ENCODE data around the gene KCNJ1. TPM values are rescaled to one million over a fixed set of nuclear protein-coding genes. Genes with fewer than 3 reads are reported as not detected.

KCNJ1 gene
- total RNA-seq, 1 experiment from 2014 or later, result not detected

DNA sequence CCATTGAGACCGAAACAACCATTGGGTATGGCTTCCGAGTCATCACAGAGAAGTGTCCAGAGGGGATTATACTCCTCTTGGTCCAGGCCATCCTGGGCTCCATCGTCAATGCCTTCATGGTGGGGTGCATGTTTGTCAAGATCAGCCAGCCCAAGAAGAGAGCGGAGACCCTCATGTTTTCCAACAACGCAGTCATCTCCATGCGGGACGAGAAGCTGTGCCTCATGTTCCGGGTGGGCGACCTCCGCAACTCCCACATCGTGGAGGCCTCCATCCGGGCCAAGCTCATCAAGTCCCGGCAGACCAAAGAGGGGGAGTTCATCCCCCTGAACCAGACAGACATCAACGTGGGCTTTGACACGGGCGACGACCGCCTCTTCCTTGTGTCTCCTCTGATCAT, 44.6 kb upstream of the KCNJ1 start:
- H3K9me2 ChIP-seq (ENCODE audit: insufficient read depth), result no peaks in the 10 kb centered on the region
- no peak for DNase-seq
- intact Hi-C loops (cut with micrococcal nuclease; ENCODE audit: unreplicated experiment), result no loop called here

DNA sequence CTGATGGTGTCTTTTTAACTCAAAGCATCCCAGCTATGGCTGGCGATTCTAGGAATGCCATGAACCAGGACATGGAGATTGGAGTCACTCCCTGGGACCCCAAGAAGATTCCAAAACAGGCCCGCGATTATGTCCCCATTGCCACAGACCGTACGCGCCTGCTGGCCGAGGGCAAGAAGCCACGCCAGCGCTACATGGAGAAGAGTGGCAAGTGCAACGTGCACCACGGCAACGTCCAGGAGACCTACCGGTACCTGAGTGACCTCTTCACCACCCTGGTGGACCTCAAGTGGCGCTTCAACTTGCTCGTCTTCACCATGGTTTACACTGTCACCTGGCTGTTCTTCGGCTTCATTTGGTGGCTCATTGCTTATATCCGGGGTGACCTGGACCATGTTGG, 44.1 kb upstream of the KCNJ1 start:
- H3K79me2 ChIP-seq (ENCODE audit: low read depth), result no peaks in the 10 kb centered on the region
- ChIA-PET CTCF (no interaction called here), POLR2A (ENCODE audit: unreplicated experiment) (no interaction called here)

More for the DNA sequence above, 44.6 kb upstream of the KCNJ1 start:
- ChIA-PET POLR2A (ENCODE audit: unreplicated experiment) (no interaction called here), CTCF (no interaction called here)
- Histone ChIP-seq H3K79me2 (ENCODE audit: low read depth) (no peaks in the 10 kb centered on the region), H3K36me3 (ENCODE audit: low read depth) (no peaks in the 10 kb centered on the region), H3K4me2 (no peak overlapping the region), H4K20me1 (ENCODE audit: insufficient read depth) (no peaks in the 10 kb centered on the region), H3K4me3 (no peak overlapping the region), H2AFZ (no peak overlapping the region), H3K27me3 (ENCODE audit: insufficient read depth, low read depth) (peaks cover 9% of the 10 kb centered on the region; the same call in 1 of the 2 replicates), H3K4me1 (replicated peaks; ENCODE audit: insufficient read depth) (peaks cover 16% of the 10 kb centered on the region), H3K9me3 (ENCODE audit: insufficient read depth, low read depth) (no peaks in the 10 kb centered on the region), H3F3A (ENCODE audit: insufficient read depth, low read depth) (0 out of 2 replicates have a peak, but pooled peaks cover 5% of the 10 kb centered on the region), H3K27ac (no peak overlapping the region)
- no TSS peak for BruUV-seq (replicated peaks)
- TF ChIP-seq EZH2 (IDR thresholded peaks at IDR 0.05; ENCODE audit: low read depth), result no peak
- TF ChIP-seq, protein P1, sequence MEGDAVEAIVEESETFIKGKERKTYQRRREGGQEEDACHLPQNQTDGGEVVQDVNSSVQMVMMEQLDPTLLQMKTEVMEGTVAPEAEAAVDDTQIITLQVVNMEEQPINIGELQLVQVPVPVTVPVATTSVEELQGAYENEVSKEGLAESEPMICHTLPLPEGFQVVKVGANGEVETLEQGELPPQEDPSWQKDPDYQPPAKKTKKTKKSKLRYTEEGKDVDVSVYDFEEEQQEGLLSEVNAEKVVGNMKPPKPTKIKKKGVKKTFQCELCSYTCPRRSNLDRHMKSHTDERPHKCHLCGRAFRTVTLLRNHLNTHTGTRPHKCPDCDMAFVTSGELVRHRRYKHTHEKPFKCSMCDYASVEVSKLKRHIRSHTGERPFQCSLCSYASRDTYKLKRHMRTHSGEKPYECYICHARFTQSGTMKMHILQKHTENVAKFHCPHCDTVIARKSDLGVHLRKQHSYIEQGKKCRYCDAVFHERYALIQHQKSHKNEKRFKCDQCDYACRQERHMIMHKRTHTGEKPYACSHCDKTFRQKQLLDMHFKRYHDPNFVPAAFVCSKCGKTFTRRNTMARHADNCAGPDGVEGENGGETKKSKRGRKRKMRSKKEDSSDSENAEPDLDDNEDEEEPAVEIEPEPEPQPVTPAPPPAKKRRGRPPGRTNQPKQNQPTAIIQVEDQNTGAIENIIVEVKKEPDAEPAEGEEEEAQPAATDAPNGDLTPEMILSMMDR (conservative IDR thresholded peaks at IDR 0.05), result no peak

DNA sequence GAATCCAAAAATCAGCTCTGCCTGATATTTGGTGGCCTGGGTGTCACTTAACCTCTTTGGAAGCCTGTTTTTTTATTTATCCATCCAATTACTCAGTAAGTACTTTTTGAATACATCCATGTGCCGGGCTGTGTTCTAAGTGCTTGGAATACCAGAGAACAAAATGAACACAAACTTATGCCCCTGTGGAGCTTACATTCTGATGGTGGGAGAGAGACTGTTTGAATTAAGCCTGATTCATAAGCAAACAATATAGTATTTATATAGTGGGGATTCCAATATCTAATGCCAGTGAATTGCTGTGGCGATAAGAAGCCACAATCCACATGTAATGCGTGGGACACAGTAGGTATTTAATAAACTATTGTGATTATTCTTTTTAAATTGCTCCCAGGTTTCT, 43.5 kb upstream of the KCNJ1 start:
- BruUV-seq (replicated peaks), result no TSS peak
- Histone ChIP-seq H3K27ac (no peak overlapping the region), H3K27me3 (ENCODE audit: insufficient read depth, low read depth) (peaks cover 9% of the 10 kb centered on the region; the same call in 1 of the 2 replicates), H4K20me1 (ENCODE audit: insufficient read depth) (no peaks in the 10 kb centered on the region), H3K36me3 (ENCODE audit: low read depth) (no peaks in the 10 kb centered on the region), H3K79me2 (ENCODE audit: low read depth) (no peaks in the 10 kb centered on the region), H3K4me3 (no peak overlapping the region), H3K9me2 (ENCODE audit: insufficient read depth) (no peaks in the 10 kb centered on the region), H3K4me1 (replicated peaks; ENCODE audit: insufficient read depth) (peaks cover 20% of the 10 kb centered on the region), H3F3A (ENCODE audit: insufficient read depth, low read depth) (0 out of 2 replicates have a peak, but pooled peaks cover 5% of the 10 kb centered on the region), H3K9me3 (ENCODE audit: insufficient read depth, low read depth) (no peaks in the 10 kb centered on the region), H2AFZ (no peak overlapping the region), H3K4me2 (no peak overlapping the region)
- ChIA-PET CTCF (no interaction called here), POLR2A (ENCODE audit: unreplicated experiment) (no interaction called here)
- TF ChIP-seq, protein P1 (conservative IDR thresholded peaks at IDR 0.05), result no peak
- TF ChIP-seq EZH2 (IDR thresholded peaks at IDR 0.05; ENCODE audit: low read depth), result no peak
- intact Hi-C loops (cut with micrococcal nuclease; ENCODE audit: unreplicated experiment), result no loop called here
- no peak for DNase-seq

More for the DNA sequence above, 44.1 kb upstream of the KCNJ1 start:
- no peaks in the 10 kb centered on the region for H4K20me1 ChIP-seq (ENCODE audit: insufficient read depth)
- TF ChIP-seq, protein P1 (conservative IDR thresholded peaks at IDR 0.05), result no peak
- no peak for TF ChIP-seq EZH2 (IDR thresholded peaks at IDR 0.05; ENCODE audit: low read depth)
- H3K4me3 ChIP-seq, result no peak overlapping the region
- no peaks in the 10 kb centered on the region for H3K36me3 ChIP-seq (ENCODE audit: low read depth)
- H3K9me2 ChIP-seq (ENCODE audit: insufficient read depth), result no peaks in the 10 kb centered on the region
- intact Hi-C loops (cut with micrococcal nuclease; ENCODE audit: unreplicated experiment), result no loop called here
- no peak overlapping the region for H3K4me2 ChIP-seq
- H3K27me3 ChIP-seq (ENCODE audit: insufficient read depth, low read depth), result peaks cover 9% of the 10 kb centered on the region; the same call in 1 of the 2 replicates
- DNase-seq, result no peak
- no peak overlapping the region for H2AFZ ChIP-seq
- no TSS peak for BruUV-seq (replicated peaks)
- H3K27ac ChIP-seq, result no peak overlapping the region
- H3K4me1 ChIP-seq (replicated peaks; ENCODE audit: insufficient read depth), result peaks cover 16% of the 10 kb centered on the region
- H3F3A ChIP-seq (ENCODE audit: insufficient read depth, low read depth), result 0 out of 2 replicates have a peak, but pooled peaks cover 5% of the 10 kb centered on the region
- no peaks in the 10 kb centered on the region for H3K9me3 ChIP-seq (ENCODE audit: insufficient read depth, low read depth)

Data from PC-9 (cell line).